ENCODE data around the gene NXPE4. TPM values are rescaled to one million over a fixed set of nuclear protein-coding genes. Genes with fewer than 3 reads are reported as not detected.

The NXPE4 gene
- total RNA-seq, 4 donors from 2014 or later, result not detected

- Histone ChIP-seq H3K36me3 (no peaks in the 10 kb centered on the region), H3K4me1 (no peaks in the 10 kb centered on the region), H3K27me3 (no peaks in the 10 kb centered on the region), H3K4me3 (no peak overlapping the region), H3K27ac (no peak overlapping the region), H3K9me3 (no peaks in the 10 kb centered on the region)
- DNase-seq (ENCODE audit: low spot score in 2 of 2), result no peak
- 100% methylated on average over 1 of the region's 1 CpG for WGBS
- TF ChIP-seq EP300 (IDR thresholded peaks at IDR 0.05), result no peak
- TF ChIP-seq CTCF (IDR thresholded peaks at IDR 0.05), result no peak
- no peak for TF ChIP-seq POLR2AphosphoS5 (IDR thresholded peaks at IDR 0.05)
- TF ChIP-seq POLR2A (IDR thresholded peaks at IDR 0.05), result no peak
Observed at GRCh38 chr11:114598461-114598860, 2.9 kb upstream of the NXPE4 start.

GRCh38 chr11:114596175-114596919 is 761 bp upstream of the NXPE4 start:
- WGBS, result 78% methylated on average over 1 of the region's 1 CpG
- no peaks in the 10 kb centered on the region for H3K36me3 ChIP-seq
- DNase-seq (ENCODE audit: low spot score in 2 of 2), result no peak
- H3K4me3 ChIP-seq, result no peak overlapping the region
- no peak overlapping the region for H3K27ac ChIP-seq
- TF ChIP-seq CTCF (IDR thresholded peaks at IDR 0.05) (no peak), POLR2A (IDR thresholded peaks at IDR 0.05) (no peak), POLR2AphosphoS5 (IDR thresholded peaks at IDR 0.05) (no peak), EP300 (IDR thresholded peaks at IDR 0.05) (no peak)
- H3K4me1 ChIP-seq, result no peaks in the 10 kb centered on the region
- H3K9me3 ChIP-seq, result no peaks in the 10 kb centered on the region
- no peaks in the 10 kb centered on the region for H3K27me3 ChIP-seq

- Histone ChIP-seq H3K9me3 (no peaks in the 10 kb centered on the region), H3K27me3 (no peaks in the 10 kb centered on the region), H3K27ac (no peak overlapping the region), H3K4me3 (no peak overlapping the region), H3K4me1 (no peaks in the 10 kb centered on the region), H3K36me3 (no peaks in the 10 kb centered on the region)
- no peak for DNase-seq (ENCODE audit: low spot score in 2 of 2)
- TF ChIP-seq CTCF (IDR thresholded peaks at IDR 0.05) (no peak), EP300 (IDR thresholded peaks at IDR 0.05) (no peak), POLR2A (IDR thresholded peaks at IDR 0.05) (no peak), POLR2AphosphoS5 (IDR thresholded peaks at IDR 0.05) (no peak)
- WGBS, result 64% methylated on average over 3 of the region's 3 CpGs
Observed at GRCh38 chr11:114594703-114595102, 883 bp downstream of the NXPE4 start.

GRCh38 chr11:114587398-114587953 is 8.1 kb downstream of the NXPE4 start:
- Histone ChIP-seq H3K27me3 (no peaks in the 10 kb centered on the region), H3K27ac (no peak overlapping the region), H3K4me1 (no peaks in the 10 kb centered on the region), H3K4me3 (no peak overlapping the region), H3K9me3 (peaks cover 7% of the 10 kb centered on the region), H3K36me3 (no peaks in the 10 kb centered on the region)
- TF ChIP-seq POLR2A (IDR thresholded peaks at IDR 0.05), result no peak
- TF ChIP-seq CTCF (IDR thresholded peaks at IDR 0.05), result no peak
- no peak for TF ChIP-seq EP300 (IDR thresholded peaks at IDR 0.05)
- TF ChIP-seq POLR2AphosphoS5 (IDR thresholded peaks at IDR 0.05), result no peak
- DNase-seq (ENCODE audit: low spot score in 2 of 2), result no peak
- 96% methylated on average over 3 of the region's 3 CpGs for WGBS

- DNase-seq (ENCODE audit: low spot score in 2 of 2), result no peak
- Histone ChIP-seq H3K27me3 (no peaks in the 10 kb centered on the region), H3K9me3 (peaks cover 7% of the 10 kb centered on the region), H3K4me3 (no peak overlapping the region), H3K27ac (no peak overlapping the region), H3K36me3 (no peaks in the 10 kb centered on the region), H3K4me1 (no peaks in the 10 kb centered on the region)
- WGBS, result 89% methylated on average over 5 of the region's 5 CpGs
- TF ChIP-seq EP300 (IDR thresholded peaks at IDR 0.05) (no peak), POLR2A (IDR thresholded peaks at IDR 0.05) (no peak), POLR2AphosphoS5 (IDR thresholded peaks at IDR 0.05) (no peak), CTCF (IDR thresholded peaks at IDR 0.05) (no peak)
Observed at GRCh38 chr11:114586797-114587196, 8.8 kb downstream of the NXPE4 start.

All from suprapubic skin (tissue), 4 donors.